Calu3 (cell line): ENCODE data around the gene WDR93. TPM values are rescaled to one million over a fixed set of nuclear protein-coding genes. Genes with fewer than 3 reads are reported as not detected.

ENCODE experiments used
- BruUV-seq: library from RNA; stranded (reverse); fragments of 400-500 nt; replicated peaks from 2 replicates; lab custom pipeline; 2021; lab: Mats Ljungman, UMichigan
- CTCF ChIA-PET: fragments of 300-600 bp; sonication (Branson Sonifier 250); formaldehyde crosslinking; loops from one replicate; lab custom pipeline; 2022; ENCODE audit warnings: antibody characterized with exemption; lab: Charles Lee
- DNase-seq: peaks from one replicate; pipeline ENCODE4 v3.0.0; 2022
- H3K27ac Mint-ChIP-seq: one replicate; pipeline ENCODE4 v1.8.0; 2022; ENCODE audit warnings: mixed read lengths; ENCODE audit not compliant: unreplicated experiment
- H3K27me3 Mint-ChIP-seq: one replicate; pipeline ENCODE4 v1.8.0; 2022; ENCODE audit warnings: mixed read lengths; ENCODE audit not compliant: unreplicated experiment
- H3K36me3 Mint-ChIP-seq: one replicate; pipeline ENCODE4 v1.8.0; 2022; ENCODE audit warnings: mild to moderate bottlenecking, moderate library complexity, mixed read lengths; ENCODE audit not compliant: insufficient read depth, unreplicated experiment
- H3K4me1 Mint-ChIP-seq: one replicate; pipeline ENCODE4 v1.8.0; 2022; ENCODE audit warnings: mild to moderate bottlenecking, low read depth, mixed read lengths; ENCODE audit not compliant: unreplicated experiment
- H3K4me3 Mint-ChIP-seq: one replicate; pipeline ENCODE4 v1.8.0; 2022; ENCODE audit warnings: mild to moderate bottlenecking, low read depth, moderate library complexity, mixed read lengths; ENCODE audit not compliant: unreplicated experiment
- H3K9me3 Mint-ChIP-seq: one replicate; pipeline ENCODE4 v1.8.0; 2022; ENCODE audit warnings: low read depth, mixed read lengths; ENCODE audit not compliant: unreplicated experiment
- CTCF ChIP-seq: fragments of 200-600 bp; IDR thresholded peaks from one replicate; pipeline ENCODE4 v1.8.0; 2022; ENCODE audit warnings: antibody characterized with exemption; ENCODE audit not compliant: unreplicated experiment
- intact Hi-C: fragments of 100-400 bp; cut with micrococcal nuclease; formaldehyde crosslinking; loops from one replicate; pipeline ENCODE4 v1.10.0; 2022; ENCODE audit not compliant: unreplicated experiment
- total RNA-seq: library from RNA; stranded (reverse); gene quantifications from 2 replicates; pipeline ENCODE4 v1.2.3, GENCODE V29; 2022

The WDR93 gene
- total RNA-seq, 1 experiment from 2014 or later = not detected

- no peak overlapping the region for H3K4me3 Mint-ChIP-seq
- no peak for DNase-seq
- CTCF ChIA-PET = interaction anchor here (0.8 kb wide), 1 partner anchor 180 kb away, joined by 3 read pairs; no protein-coding TSS in a partner anchor
- no peak for TF ChIP-seq CTCF
- no peaks in the 10 kb centered on the region for H3K9me3 Mint-ChIP-seq
- H3K27me3 Mint-ChIP-seq = no peaks in the 10 kb centered on the region
- H3K36me3 Mint-ChIP-seq = no peaks in the 10 kb centered on the region
- no peak overlapping the region for H3K27ac Mint-ChIP-seq
- intact Hi-C loops = loop anchor here (10.0 kb wide), 1 partner anchor 98 kb away; no protein-coding TSS in a partner anchor
- H3K4me1 Mint-ChIP-seq = no peaks in the 10 kb centered on the region
- BruUV-seq = no TSS peak
These were observed 44.0 kb upstream of the WDR93 start for GRCh38 chr15:89646416-89647141.

- Mint-ChIP-seq H3K27me3 (no peaks in the 10 kb centered on the region), H3K9me3 (no peaks in the 10 kb centered on the region), H3K27ac (no peak overlapping the region), H3K4me1 (no peaks in the 10 kb centered on the region), H3K4me3 (no peak overlapping the region), H3K36me3 (no peaks in the 10 kb centered on the region)
- DNase-seq = peak; percentile 93
- intact Hi-C loops = loop anchor here (10.0 kb wide), 1 partner anchor 97 kb away; no protein-coding TSS in a partner anchor
- CTCF ChIA-PET = interaction anchor here (0.8 to 1.1 kb wide), 3 partner anchors 24 to 241 kb away, joined by 3 to 4 read pairs (median 4); no protein-coding TSS in a partner anchor
- peak; percentile 80 for TF ChIP-seq CTCF
- no TSS peak for BruUV-seq
These were observed 43.3 kb upstream of the WDR93 start for GRCh38 chr15:89647191-89647851.

- Mint-ChIP-seq H3K4me1 (no peaks in the 10 kb centered on the region), H3K27me3 (peaks cover 7% of the 10 kb centered on the region), H3K4me3 (no peak overlapping the region), H3K36me3 (no peaks in the 10 kb centered on the region), H3K27ac (no peak overlapping the region), H3K9me3 (no peaks in the 10 kb centered on the region)
- no peak for TF ChIP-seq CTCF
- intact Hi-C loops = loop anchor here (10.0 kb wide), 1 partner anchor 96 kb away; no protein-coding TSS in a partner anchor
- CTCF ChIA-PET = interaction anchor here (1.1 kb wide), 1 partner anchor 23 kb away, joined by 4 read pairs; no protein-coding TSS in a partner anchor
- no peak for DNase-seq
- BruUV-seq = no TSS peak
These were observed 42.3 kb upstream of the WDR93 start for GRCh38 chr15:89648106-89649012.
